Liver (tissue), 3 donors: ENCODE results near the gene BMP10.

Experiments used
- CTCF ChIP-seq: fragments of 150-350 bp; IDR thresholded peaks from 2 replicates; pipeline ENCODE4 v1.5.1; 2017; ENCODE audit warnings: improper control_type of control experiment, low read depth, low read length; ENCODE audit not compliant: missing input control
- EGR1 ChIP-seq, 2 donors: IDR thresholded peaks; 2 replicates each; pipeline ENCODE4 v1.6.1; 2016 to 2018; ENCODE audit warnings: antibody characterized with exemption in 2 of 2, low read depth in 2 of 2
- HNF4A ChIP-seq, 2 donors: conservative IDR thresholded peaks; 2 replicates each; pipeline ENCODE4 v1.6.1; 2016; ENCODE audit warnings: antibody characterized with exemption in 2 of 2, mild to moderate bottlenecking in 2 of 2
- JUND ChIP-seq, 2 donors: IDR thresholded peaks; 2 replicates each; pipeline ENCODE4 v1.6.1; 2016; ENCODE audit warnings: antibody characterized with exemption in 2 of 2
- MAX ChIP-seq: IDR thresholded peaks from 2 replicates; pipeline ENCODE4 v1.6.1; 2016; ENCODE audit warnings: antibody characterized with exemption
- RAD21 ChIP-seq, 2 donors: IDR thresholded peaks; 2 replicates each; pipeline ENCODE4 v1.6.1; 2016; ENCODE audit warnings: antibody characterized with exemption in 2 of 2, mild to moderate bottlenecking in 2 of 2
- REST ChIP-seq: IDR thresholded peaks from 2 replicates; pipeline ENCODE4 v1.6.1; 2016; ENCODE audit warnings: antibody characterized with exemption, mild to moderate bottlenecking
- SP1 ChIP-seq: IDR thresholded peaks from 2 replicates; pipeline ENCODE4 v1.6.1; 2018; ENCODE audit warnings: antibody characterized with exemption, mild to moderate bottlenecking
- TAF1 ChIP-seq: conservative IDR thresholded peaks from 2 replicates; pipeline ENCODE4 v1.6.1; 2016; ENCODE audit warnings: antibody characterized with exemption, mild to moderate bottlenecking
- YY1 ChIP-seq: IDR thresholded peaks from 2 replicates; pipeline ENCODE4 v1.6.1; 2016; ENCODE audit warnings: antibody characterized with exemption, mild to moderate bottlenecking
- ZBTB33 ChIP-seq: IDR thresholded peaks from 2 replicates; pipeline ENCODE4 v1.6.1; 2016; ENCODE audit warnings: antibody characterized with exemption
- donor health status: healthy.
- donor health status: healthy.

GRCh38 chr2:68824831-68825230, 46.4 kb downstream of the BMP10 start:
- TF ChIP-seq RAD21 (IDR thresholded peaks at IDR 0.05) (no peak), CTCF (no peak), MAX (no peak), ZBTB33 (no peak), YY1 (no peak), TAF1 (no peak), SP1 (no peak), HNF4A (conservative IDR thresholded peaks at IDR 0.05) (no peak), REST (no peak), JUND (IDR thresholded peaks at IDR 0.05) (no peak), EGR1 (IDR thresholded peaks at IDR 0.05; ENCODE audit: low read depth in 2 of 2) (no peak)
